GM23338 (cell line): ENCODE measurements around the gene ZNF446. TPM values are rescaled to one million over a fixed set of nuclear protein-coding genes. Genes with fewer than 3 reads are reported as not detected.

Experiments used
- ATAC-seq: fragments of 200-7000 bp; cut with Tn5 transposase; 3 replicates; pipeline ENCODE4 v1.9.1; 2020
- DNase-seq: peaks from one replicate; pipeline ENCODE4 v3.0.0-alpha.2; 2015; ENCODE audit warnings: low spot score
- H2AFZ ChIP-seq: fragments of 200-600 bp; sonication (generic); 2 replicates; pipeline ENCODE4 v1.8.0; 2016; ENCODE audit warnings: antibody characterized with exemption, mild to moderate bottlenecking, moderate library complexity
- H3F3A ChIP-seq: fragments of 200-600 bp; sonication (generic); replicated peaks from 2 replicates; pipeline ENCODE4 v1.8.0; 2017; ENCODE audit warnings: antibody characterized with exemption, mixed run types, low read depth
- H3K27ac ChIP-seq: fragments of 200-600 bp; sonication (generic); 2 replicates; pipeline ENCODE4 v1.6.1; 2016; ENCODE audit warnings: low read depth
- H3K27me3 ChIP-seq: fragments of 200-600 bp; sonication (generic); 2 replicates; pipeline ENCODE4 v1.8.0; 2016; ENCODE audit warnings: mild to moderate bottlenecking, mixed run types, moderate library complexity; ENCODE audit not compliant: insufficient read depth
- H3K36me3 ChIP-seq: fragments of 200-600 bp; sonication (generic); 2 replicates; pipeline ENCODE4 v1.8.0; 2016; ENCODE audit warnings: mild to moderate bottlenecking; ENCODE audit not compliant: insufficient read depth
- H3K4me1 ChIP-seq: fragments of 200-600 bp; sonication (generic); 2 replicates; pipeline ENCODE4 v1.8.0; 2016; ENCODE audit warnings: mild to moderate bottlenecking, moderate library complexity; ENCODE audit not compliant: insufficient read depth
- H3K4me2 ChIP-seq: fragments of 200-600 bp; sonication (generic); 2 replicates; pipeline ENCODE4 v1.7.1; 2017; ENCODE audit warnings: mixed run types
- H3K4me3 ChIP-seq: fragments of 200-600 bp; sonication (generic); 2 replicates; pipeline ENCODE4 v1.6.1; 2016; ENCODE audit warnings: mixed run types
- H3K79me2 ChIP-seq: fragments of 200-600 bp; sonication (generic); replicated peaks from 2 replicates; pipeline ENCODE4 v1.8.0; 2017; ENCODE audit warnings: mild to moderate bottlenecking; ENCODE audit not compliant: insufficient read depth
- H3K9me2 ChIP-seq: fragments of 200-600 bp; sonication (generic); 2 replicates; pipeline ENCODE4 v1.8.0; 2017; ENCODE audit not compliant: insufficient read depth
- H4K20me1 ChIP-seq: fragments of 200-600 bp; sonication (generic); replicated peaks from 2 replicates; pipeline ENCODE4 v1.8.0; 2017; ENCODE audit warnings: mild to moderate bottlenecking; ENCODE audit not compliant: insufficient read depth
- H3K27ac Mint-ChIP-seq: 2 replicates; pipeline ENCODE4 v1.8.0; 2020; ENCODE audit warnings: inconsistent platforms, mild to moderate bottlenecking, moderate library complexity, mixed read lengths
- H3K27me3 Mint-ChIP-seq: 3 replicates; pipeline ENCODE4 v1.8.0; 2022; ENCODE audit warnings: low read depth, mild to moderate bottlenecking, moderate library complexity, mixed read lengths, inconsistent platforms; ENCODE audit not compliant: insufficient read depth, poor library complexity
- H3K36me3 Mint-ChIP-seq: 3 replicates; pipeline ENCODE4 v1.8.0; 2021; ENCODE audit warnings: low read depth, mild to moderate bottlenecking, inconsistent platforms, moderate library complexity, mixed read lengths
- H3K4me1 Mint-ChIP-seq: 3 replicates; pipeline ENCODE4 v1.8.0; 2020; ENCODE audit warnings: mild to moderate bottlenecking, inconsistent platforms, mixed read lengths
- H3K4me3 Mint-ChIP-seq: 3 replicates; pipeline ENCODE4 v1.8.0; 2021; ENCODE audit warnings: moderate library complexity, mild to moderate bottlenecking, inconsistent platforms, mixed read lengths
- H3K9me3 Mint-ChIP-seq: 3 replicates; pipeline ENCODE4 v1.8.0; 2020; ENCODE audit warnings: moderate library complexity, mild to moderate bottlenecking, inconsistent platforms, mixed read lengths
- EZH2 ChIP-seq: fragments of 200-600 bp; sonication (generic); IDR thresholded peaks from one replicate; pipeline ENCODE4 v1.8.0; 2017; ENCODE audit warnings: antibody characterized with exemption, mild to moderate bottlenecking, low read depth; ENCODE audit not compliant: unreplicated experiment
- EZH2phosphoT487 ChIP-seq: fragments of 200-600 bp; sonication (generic); IDR thresholded peaks from one replicate; pipeline ENCODE4 v1.8.1; 2018; ENCODE audit warnings: antibody characterized with exemption; ENCODE audit not compliant: unreplicated experiment
- JUNB ChIP-seq: IDR thresholded peaks from one replicate; pipeline ENCODE4 v1.6.1; 2016; ENCODE audit warnings: antibody characterized with exemption; ENCODE audit not compliant: unreplicated experiment
- NANOG ChIP-seq: IDR thresholded peaks from 2 replicates; pipeline ENCODE4 v1.6.1; 2016; ENCODE audit warnings: antibody characterized with exemption, borderline replicate concordance
- POLR2AphosphoS5 ChIP-seq: IDR thresholded peaks from 2 replicates; pipeline ENCODE4 v1.6.1; 2016; ENCODE audit warnings: antibody characterized with exemption, low read depth
- STAT1 ChIP-seq: IDR thresholded peaks from one replicate; pipeline ENCODE4 v1.6.1; 2016; ENCODE audit warnings: antibody characterized with exemption; ENCODE audit not compliant: unreplicated experiment
- ZNF114 ChIP-seq: fragments of 250-450 bp; sonication (Bioruptor Pico); IDR thresholded peaks from 2 replicates; pipeline ENCODE4 v1.5.0; 2020; ENCODE audit warnings: mild to moderate bottlenecking, moderate library complexity
- ZNF331 ChIP-seq: fragments of 250-450 bp; sonication (Bioruptor Pico); IDR thresholded peaks from 2 replicates; pipeline ENCODE4 v1.5.0; 2020; ENCODE audit warnings: low read depth, mild to moderate bottlenecking, moderate library complexity
- polyA plus RNA-seq: library from polyadenylated mRNA; unstranded; fragments of >200 nt; fragmentation: Nextera tagmentation; extraction: Ambion mirVana; gene quantifications from 2 replicates; pipeline ENCODE4 v1.2.1, GENCODE V29; 2016
- total RNA-seq: library from RNA; depleted of rRNA; stranded (reverse); fragments of >200 nt; shearing (Covaris generic); gene quantifications from 2 replicates; pipeline ENCODE4 v1.2.3, GENCODE V29; 2014
- TF ChIP-seq, protein P1 (sequence below): IDR thresholded peaks from one replicate; pipeline ENCODE4 v1.6.1; 2018; ENCODE audit warnings: antibody characterized with exemption; ENCODE audit not compliant: unreplicated experiment
- TF ChIP-seq, protein P2 (sequence below): IDR thresholded peaks from 2 replicates; pipeline ENCODE4 v1.6.1; 2016; ENCODE audit warnings: antibody characterized with exemption
- TF ChIP-seq, protein P3 (sequence below): fragments of 250-450 bp; sonication (Bioruptor Pico); IDR thresholded peaks from 2 replicates; pipeline ENCODE4 v1.5.0; 2020; ENCODE audit warnings: mild to moderate bottlenecking, moderate library complexity

The ZNF446 gene
- total and polyA plus RNA-seq, 2 experiments from 2014 or later: 2.1 to 5.6 TPM

GRCh38 chr19:58520257-58520599 is 44.1 kb downstream of the ZNF446 start:
- H3K4me3 ChIP-seq: peak overlapping the region; percentile 94
- no peak for DNase-seq
- H3K4me2 ChIP-seq: peak overlapping the region; percentile 85
- peaks cover 46% of the 10 kb centered on the region for H3K4me1 Mint-ChIP-seq
- H2AFZ ChIP-seq: peak overlapping the region; percentile 93; the same call in 1 of the 2 replicates
- peaks cover 16% of the 10 kb centered on the region for H3K36me3 Mint-ChIP-seq
- H3K27me3 ChIP-seq: no peaks in the 10 kb centered on the region
- no peaks in the 10 kb centered on the region for H3K36me3 ChIP-seq
- no peaks in the 10 kb centered on the region for H4K20me1 ChIP-seq
- H3K4me3 Mint-ChIP-seq: peak overlapping the region; percentile 86
- ATAC-seq: no peak
- H3K9me2 ChIP-seq: no peaks in the 10 kb centered on the region
- peaks cover 28% of the 10 kb centered on the region for H3F3A ChIP-seq
- peak overlapping the region; percentile 98 for H3K27ac Mint-ChIP-seq
- TF ChIP-seq NANOG: no peak
- no peak for TF ChIP-seq POLR2AphosphoS5
- TF ChIP-seq ZNF114: no peak
- no peak for TF ChIP-seq JUNB
- no peaks in the 10 kb centered on the region; the same call in 2 of the 3 replicates for H3K9me3 Mint-ChIP-seq
- H3K27ac ChIP-seq: peak overlapping the region; percentile 97
- peaks cover 35% of the 10 kb centered on the region for H3K27me3 Mint-ChIP-seq
- H3K4me1 ChIP-seq: peaks cover 32% of the 10 kb centered on the region
- peaks cover 8% of the 10 kb centered on the region; the same call in 1 of the 2 replicates for H3K79me2 ChIP-seq

DNA sequence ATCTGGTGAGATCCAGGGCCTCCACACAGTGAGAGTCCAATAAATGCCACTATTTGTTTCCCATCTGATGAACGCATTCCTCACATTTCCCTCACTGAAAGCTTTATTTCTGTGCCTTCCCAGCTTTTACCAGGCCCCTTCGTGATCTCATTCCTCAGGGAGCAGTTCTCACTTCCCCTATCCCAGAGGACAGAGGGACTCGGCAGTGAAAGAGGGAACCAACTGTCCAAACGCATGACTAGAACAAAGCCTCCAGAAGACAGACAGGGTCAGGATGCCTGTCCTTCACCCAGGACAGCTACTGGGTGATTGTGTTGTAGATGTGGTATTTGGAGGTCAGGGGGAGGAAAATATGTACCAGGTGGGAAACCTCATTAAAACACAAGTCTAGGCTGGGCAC is 45.5 kb downstream of the ZNF446 start:
- peak overlapping the region; percentile 51 for H3K4me3 Mint-ChIP-seq
- Histone ChIP-seq H4K20me1 (no peaks in the 10 kb centered on the region), H3F3A (peaks cover 28% of the 10 kb centered on the region), H3K27me3 (no peaks in the 10 kb centered on the region), H3K79me2 (0 out of 2 replicates have a peak, but pooled peaks cover 8% of the 10 kb centered on the region), H2AFZ (no peak overlapping the region), H3K4me3 (no peak overlapping the region), H3K4me1 (peaks cover 25% of the 10 kb centered on the region), H3K36me3 (no peaks in the 10 kb centered on the region), H3K27ac (peak overlapping the region; percentile 80), H3K9me2 (no peaks in the 10 kb centered on the region), H3K4me2 (peak overlapping the region; percentile 42; the same call in 1 of the 2 replicates)
- peak overlapping the region; percentile 70 for H3K27ac Mint-ChIP-seq
- peaks cover 40% of the 10 kb centered on the region for H3K4me1 Mint-ChIP-seq
- DNase-seq (no peak), ATAC-seq (no peak)
- peaks cover 32% of the 10 kb centered on the region for H3K27me3 Mint-ChIP-seq
- H3K9me3 Mint-ChIP-seq: no peaks in the 10 kb centered on the region; the same call in 2 of the 3 replicates
- peaks cover 6% of the 10 kb centered on the region for H3K36me3 Mint-ChIP-seq
- TF ChIP-seq, protein P1, sequence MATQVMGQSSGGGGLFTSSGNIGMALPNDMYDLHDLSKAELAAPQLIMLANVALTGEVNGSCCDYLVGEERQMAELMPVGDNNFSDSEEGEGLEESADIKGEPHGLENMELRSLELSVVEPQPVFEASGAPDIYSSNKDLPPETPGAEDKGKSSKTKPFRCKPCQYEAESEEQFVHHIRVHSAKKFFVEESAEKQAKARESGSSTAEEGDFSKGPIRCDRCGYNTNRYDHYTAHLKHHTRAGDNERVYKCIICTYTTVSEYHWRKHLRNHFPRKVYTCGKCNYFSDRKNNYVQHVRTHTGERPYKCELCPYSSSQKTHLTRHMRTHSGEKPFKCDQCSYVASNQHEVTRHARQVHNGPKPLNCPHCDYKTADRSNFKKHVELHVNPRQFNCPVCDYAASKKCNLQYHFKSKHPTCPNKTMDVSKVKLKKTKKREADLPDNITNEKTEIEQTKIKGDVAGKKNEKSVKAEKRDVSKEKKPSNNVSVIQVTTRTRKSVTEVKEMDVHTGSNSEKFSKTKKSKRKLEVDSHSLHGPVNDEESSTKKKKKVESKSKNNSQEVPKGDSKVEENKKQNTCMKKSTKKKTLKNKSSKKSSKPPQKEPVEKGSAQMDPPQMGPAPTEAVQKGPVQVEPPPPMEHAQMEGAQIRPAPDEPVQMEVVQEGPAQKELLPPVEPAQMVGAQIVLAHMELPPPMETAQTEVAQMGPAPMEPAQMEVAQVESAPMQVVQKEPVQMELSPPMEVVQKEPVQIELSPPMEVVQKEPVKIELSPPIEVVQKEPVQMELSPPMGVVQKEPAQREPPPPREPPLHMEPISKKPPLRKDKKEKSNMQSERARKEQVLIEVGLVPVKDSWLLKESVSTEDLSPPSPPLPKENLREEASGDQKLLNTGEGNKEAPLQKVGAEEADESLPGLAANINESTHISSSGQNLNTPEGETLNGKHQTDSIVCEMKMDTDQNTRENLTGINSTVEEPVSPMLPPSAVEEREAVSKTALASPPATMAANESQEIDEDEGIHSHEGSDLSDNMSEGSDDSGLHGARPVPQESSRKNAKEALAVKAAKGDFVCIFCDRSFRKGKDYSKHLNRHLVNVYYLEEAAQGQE: no peak
- TF ChIP-seq, protein P2, sequence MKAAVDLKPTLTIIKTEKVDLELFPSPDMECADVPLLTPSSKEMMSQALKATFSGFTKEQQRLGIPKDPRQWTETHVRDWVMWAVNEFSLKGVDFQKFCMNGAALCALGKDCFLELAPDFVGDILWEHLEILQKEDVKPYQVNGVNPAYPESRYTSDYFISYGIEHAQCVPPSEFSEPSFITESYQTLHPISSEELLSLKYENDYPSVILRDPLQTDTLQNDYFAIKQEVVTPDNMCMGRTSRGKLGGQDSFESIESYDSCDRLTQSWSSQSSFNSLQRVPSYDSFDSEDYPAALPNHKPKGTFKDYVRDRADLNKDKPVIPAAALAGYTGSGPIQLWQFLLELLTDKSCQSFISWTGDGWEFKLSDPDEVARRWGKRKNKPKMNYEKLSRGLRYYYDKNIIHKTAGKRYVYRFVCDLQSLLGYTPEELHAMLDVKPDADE: no peak
- TF ChIP-seq, protein P3, sequence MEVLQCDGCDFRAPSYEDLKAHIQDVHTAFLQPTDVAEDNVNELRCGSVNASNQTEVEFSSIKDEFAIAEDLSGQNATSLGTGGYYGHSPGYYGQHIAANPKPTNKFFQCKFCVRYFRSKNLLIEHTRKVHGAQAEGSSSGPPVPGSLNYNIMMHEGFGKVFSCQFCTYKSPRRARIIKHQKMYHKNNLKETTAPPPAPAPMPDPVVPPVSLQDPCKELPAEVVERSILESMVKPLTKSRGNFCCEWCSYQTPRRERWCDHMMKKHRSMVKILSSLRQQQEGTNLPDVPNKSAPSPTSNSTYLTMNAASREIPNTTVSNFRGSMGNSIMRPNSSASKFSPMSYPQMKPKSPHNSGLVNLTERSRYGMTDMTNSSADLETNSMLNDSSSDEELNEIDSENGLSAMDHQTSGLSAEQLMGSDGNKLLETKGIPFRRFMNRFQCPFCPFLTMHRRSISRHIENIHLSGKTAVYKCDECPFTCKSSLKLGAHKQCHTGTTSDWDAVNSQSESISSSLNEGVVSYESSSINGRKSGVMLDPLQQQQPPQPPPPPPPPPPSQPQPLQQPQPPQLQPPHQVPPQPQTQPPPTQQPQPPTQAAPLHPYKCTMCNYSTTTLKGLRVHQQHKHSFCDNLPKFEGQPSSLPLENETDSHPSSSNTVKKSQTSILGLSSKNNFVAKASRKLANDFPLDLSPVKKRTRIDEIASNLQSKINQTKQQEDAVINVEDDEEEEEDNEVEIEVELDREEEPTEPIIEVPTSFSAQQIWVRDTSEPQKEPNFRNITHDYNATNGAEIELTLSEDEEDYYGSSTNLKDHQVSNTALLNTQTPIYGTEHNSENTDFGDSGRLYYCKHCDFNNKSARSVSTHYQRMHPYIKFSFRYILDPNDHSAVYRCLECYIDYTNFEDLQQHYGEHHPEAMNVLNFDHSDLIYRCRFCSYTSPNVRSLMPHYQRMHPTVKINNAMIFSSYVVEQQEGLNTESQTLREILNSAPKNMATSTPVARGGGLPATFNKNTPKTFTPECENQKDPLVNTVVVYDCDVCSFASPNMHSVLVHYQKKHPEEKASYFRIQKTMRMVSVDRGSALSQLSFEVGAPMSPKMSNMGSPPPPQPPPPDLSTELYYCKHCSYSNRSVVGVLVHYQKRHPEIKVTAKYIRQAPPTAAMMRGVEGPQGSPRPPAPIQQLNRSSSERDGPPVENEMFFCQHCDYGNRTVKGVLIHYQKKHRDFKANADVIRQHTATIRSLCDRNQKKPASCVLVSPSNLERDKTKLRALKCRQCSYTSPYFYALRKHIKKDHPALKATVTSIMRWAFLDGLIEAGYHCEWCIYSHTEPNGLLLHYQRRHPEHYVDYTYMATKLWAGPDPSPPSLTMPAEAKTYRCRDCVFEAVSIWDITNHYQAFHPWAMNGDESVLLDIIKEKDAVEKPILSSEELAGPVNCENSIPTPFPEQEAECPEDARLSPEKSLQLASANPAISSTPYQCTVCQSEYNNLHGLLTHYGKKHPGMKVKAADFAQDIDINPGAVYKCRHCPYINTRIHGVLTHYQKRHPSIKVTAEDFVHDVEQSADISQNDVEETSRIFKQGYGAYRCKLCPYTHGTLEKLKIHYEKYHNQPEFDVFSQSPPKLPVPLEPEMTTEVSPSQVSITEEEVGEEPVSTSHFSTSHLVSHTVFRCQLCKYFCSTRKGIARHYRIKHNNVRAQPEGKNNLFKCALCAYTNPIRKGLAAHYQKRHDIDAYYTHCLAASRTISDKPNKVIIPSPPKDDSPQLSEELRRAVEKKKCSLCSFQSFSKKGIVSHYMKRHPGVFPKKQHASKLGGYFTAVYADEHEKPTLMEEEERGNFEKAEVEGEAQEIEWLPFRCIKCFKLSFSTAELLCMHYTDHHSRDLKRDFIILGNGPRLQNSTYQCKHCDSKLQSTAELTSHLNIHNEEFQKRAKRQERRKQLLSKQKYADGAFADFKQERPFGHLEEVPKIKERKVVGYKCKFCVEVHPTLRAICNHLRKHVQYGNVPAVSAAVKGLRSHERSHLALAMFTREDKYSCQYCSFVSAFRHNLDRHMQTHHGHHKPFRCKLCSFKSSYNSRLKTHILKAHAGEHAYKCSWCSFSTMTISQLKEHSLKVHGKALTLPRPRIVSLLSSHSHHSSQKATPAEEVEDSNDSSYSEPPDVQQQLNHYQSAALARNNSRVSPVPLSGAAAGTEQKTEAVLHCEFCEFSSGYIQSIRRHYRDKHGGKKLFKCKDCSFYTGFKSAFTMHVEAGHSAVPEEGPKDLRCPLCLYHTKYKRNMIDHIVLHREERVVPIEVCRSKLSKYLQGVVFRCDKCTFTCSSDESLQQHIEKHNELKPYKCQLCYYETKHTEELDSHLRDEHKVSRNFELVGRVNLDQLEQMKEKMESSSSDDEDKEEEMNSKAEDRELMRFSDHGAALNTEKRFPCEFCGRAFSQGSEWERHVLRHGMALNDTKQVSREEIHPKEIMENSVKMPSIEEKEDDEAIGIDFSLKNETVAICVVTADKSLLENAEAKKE (CRISPR knock-in tag): no peak
- no peak for TF ChIP-seq STAT1
- no peak for TF ChIP-seq EZH2phosphoT487
- TF ChIP-seq ZNF114: no peak
- no peak for TF ChIP-seq EZH2
- no peak for TF ChIP-seq POLR2AphosphoS5
- no peak for TF ChIP-seq ZNF331 (CRISPR knock-in tag)
- TF ChIP-seq JUNB: no peak
